Nephron (organoid): ENCODE measurements around the gene LIPH.
"Not testable (repeated sequence)": the region's sequence is repeated elsewhere in the genome, so short reads cannot be mapped to it uniquely, and the experiment has no call there.

Source experiments
- H3K27ac Mint-ChIP-seq, 3 experiments: 2 replicates each; pipeline ENCODE4 v1.8.0; 2020; ENCODE audit warnings: mixed read lengths in 3 of 3, mild to moderate bottlenecking in 2 of 3, moderate library complexity in 1 of 3
- H3K27me3 Mint-ChIP-seq: 2 replicates; pipeline ENCODE4 v1.8.0; 2021; ENCODE audit warnings: low read depth, mild to moderate bottlenecking, moderate library complexity, mixed read lengths
- H3K36me3 Mint-ChIP-seq: 2 replicates; pipeline ENCODE4 v1.8.0; 2020; ENCODE audit warnings: low read depth, mixed read lengths
- H3K4me1 Mint-ChIP-seq: 2 replicates; pipeline ENCODE4 v1.8.0; 2020; ENCODE audit warnings: mixed read lengths
- H3K4me3 Mint-ChIP-seq, 3 experiments: 2 replicates each; pipeline ENCODE4 v1.8.0; 2020; ENCODE audit warnings: mild to moderate bottlenecking in 3 of 3, mixed read lengths in 3 of 3, moderate library complexity in 2 of 3
- H3K9me3 Mint-ChIP-seq: 2 replicates; pipeline ENCODE4 v1.8.0; 2020; ENCODE audit warnings: mixed read lengths
- CTCF ChIP-seq, 3 experiments: fragments of 200-600 bp; sonication (generic); IDR thresholded peaks; one replicate each; pipeline ENCODE4 v1.5.0; 2021; ENCODE audit warnings: antibody characterized with exemption in 3 of 3; ENCODE audit not compliant: unreplicated experiment in 3 of 3

Gene LIPH

GRCh38 chr3:185479373-185479945 lies 72.9 kb downstream of the LIPH start:
- H3K4me3 Mint-ChIP-seq = no peak overlapping the region
- H3K27me3 Mint-ChIP-seq = no peaks in the 10 kb centered on the region
- no peak overlapping the region for H3K27ac Mint-ChIP-seq
- no peaks in the 10 kb centered on the region for H3K4me1 Mint-ChIP-seq
- H3K36me3 Mint-ChIP-seq = peaks cover 47% of the 10 kb centered on the region
- TF ChIP-seq CTCF (IDR thresholded peaks at IDR 0.05; ENCODE audit: unreplicated experiment in 3 of 3) = no peak
- H3K9me3 Mint-ChIP-seq = no peaks in the 10 kb centered on the region

- no peaks in the 10 kb centered on the region for H3K27me3 Mint-ChIP-seq
- H3K4me1 Mint-ChIP-seq = no peaks in the 10 kb centered on the region
- H3K4me3 Mint-ChIP-seq = no peak overlapping the region
- TF ChIP-seq CTCF (IDR thresholded peaks at IDR 0.05; ENCODE audit: unreplicated experiment in 3 of 3) = no peak
- no peak overlapping the region for H3K27ac Mint-ChIP-seq
- H3K36me3 Mint-ChIP-seq = peaks cover 53% of the 10 kb centered on the region
- H3K9me3 Mint-ChIP-seq = no peaks in the 10 kb centered on the region
Observed at GRCh38 chr3:185477316-185477715, 75.1 kb downstream of the LIPH start.

GRCh38 chr3:185474922-185475321 lies 77.5 kb downstream of the LIPH start:
- peaks cover 40% of the 10 kb centered on the region for H3K36me3 Mint-ChIP-seq
- not testable (repeated sequence) for H3K27me3 Mint-ChIP-seq, H3K4me1 Mint-ChIP-seq, H3K27ac Mint-ChIP-seq, H3K9me3 Mint-ChIP-seq, H3K4me3 Mint-ChIP-seq

- Mint-ChIP-seq H3K4me3 (no peak overlapping the region), H3K9me3 (no peaks in the 10 kb centered on the region), H3K36me3 (peaks cover 45% of the 10 kb centered on the region), H3K27ac (no peak overlapping the region), H3K4me1 (no peaks in the 10 kb centered on the region), H3K27me3 (no peaks in the 10 kb centered on the region)
- TF ChIP-seq CTCF (IDR thresholded peaks at IDR 0.05; ENCODE audit: unreplicated experiment in 3 of 3) = no peak
Observed at GRCh38 chr3:185473290-185473815, 79.0 kb downstream of the LIPH start.

GRCh38 chr3:185470323-185470722 lies 82.1 kb downstream of the LIPH start:
- H3K36me3 Mint-ChIP-seq = peaks cover 55% of the 10 kb centered on the region
- H3K27ac Mint-ChIP-seq = no peak overlapping the region
- no peaks in the 10 kb centered on the region for H3K4me1 Mint-ChIP-seq
- no peak for TF ChIP-seq CTCF (IDR thresholded peaks at IDR 0.05; ENCODE audit: unreplicated experiment in 3 of 3)
- no peaks in the 10 kb centered on the region for H3K27me3 Mint-ChIP-seq
- H3K9me3 Mint-ChIP-seq = no peaks in the 10 kb centered on the region
- H3K4me3 Mint-ChIP-seq = no peak overlapping the region

- peaks cover 52% of the 10 kb centered on the region for H3K36me3 Mint-ChIP-seq
- no peak overlapping the region for H3K27ac Mint-ChIP-seq
- H3K9me3 Mint-ChIP-seq = no peaks in the 10 kb centered on the region
- no peaks in the 10 kb centered on the region for H3K4me1 Mint-ChIP-seq
- TF ChIP-seq CTCF (IDR thresholded peaks at IDR 0.05; ENCODE audit: unreplicated experiment in 3 of 3) = no peak
- no peak overlapping the region for H3K4me3 Mint-ChIP-seq
- no peaks in the 10 kb centered on the region for H3K27me3 Mint-ChIP-seq
Observed at GRCh38 chr3:185469542-185469941, 82.8 kb downstream of the LIPH start.

- peaks cover 47% of the 10 kb centered on the region for H3K36me3 Mint-ChIP-seq
- H3K9me3 Mint-ChIP-seq, H3K4me1 Mint-ChIP-seq, H3K27ac Mint-ChIP-seq, H3K27me3 Mint-ChIP-seq, H3K4me3 Mint-ChIP-seq: not testable (repeated sequence)
Observed at GRCh38 chr3:185466123-185466522, 86.3 kb downstream of the LIPH start.
